ENCODE measurements around the gene OVOL2.

DNA sequence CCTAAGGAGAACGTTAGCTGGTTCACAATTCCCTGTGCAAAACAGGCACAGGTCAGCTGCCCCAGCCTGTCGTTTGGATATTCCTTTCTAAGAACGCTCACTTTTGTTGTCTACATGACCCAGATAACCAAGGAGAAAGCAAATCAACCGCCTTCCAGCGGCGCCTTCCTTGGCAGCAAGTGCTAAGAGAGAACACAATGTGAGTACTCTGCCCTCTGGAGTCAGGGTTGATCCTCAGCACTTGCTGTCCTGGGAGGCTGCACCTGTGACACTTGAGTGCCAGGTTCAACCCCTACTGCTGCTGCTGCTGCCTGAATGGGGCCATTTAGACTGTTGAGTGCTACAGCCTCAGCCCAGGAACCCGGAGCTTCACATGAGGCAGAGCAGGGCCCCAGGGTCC is 36.8 kb downstream of the OVOL2 start:
- TF ChIP-seq, protein P1, sequence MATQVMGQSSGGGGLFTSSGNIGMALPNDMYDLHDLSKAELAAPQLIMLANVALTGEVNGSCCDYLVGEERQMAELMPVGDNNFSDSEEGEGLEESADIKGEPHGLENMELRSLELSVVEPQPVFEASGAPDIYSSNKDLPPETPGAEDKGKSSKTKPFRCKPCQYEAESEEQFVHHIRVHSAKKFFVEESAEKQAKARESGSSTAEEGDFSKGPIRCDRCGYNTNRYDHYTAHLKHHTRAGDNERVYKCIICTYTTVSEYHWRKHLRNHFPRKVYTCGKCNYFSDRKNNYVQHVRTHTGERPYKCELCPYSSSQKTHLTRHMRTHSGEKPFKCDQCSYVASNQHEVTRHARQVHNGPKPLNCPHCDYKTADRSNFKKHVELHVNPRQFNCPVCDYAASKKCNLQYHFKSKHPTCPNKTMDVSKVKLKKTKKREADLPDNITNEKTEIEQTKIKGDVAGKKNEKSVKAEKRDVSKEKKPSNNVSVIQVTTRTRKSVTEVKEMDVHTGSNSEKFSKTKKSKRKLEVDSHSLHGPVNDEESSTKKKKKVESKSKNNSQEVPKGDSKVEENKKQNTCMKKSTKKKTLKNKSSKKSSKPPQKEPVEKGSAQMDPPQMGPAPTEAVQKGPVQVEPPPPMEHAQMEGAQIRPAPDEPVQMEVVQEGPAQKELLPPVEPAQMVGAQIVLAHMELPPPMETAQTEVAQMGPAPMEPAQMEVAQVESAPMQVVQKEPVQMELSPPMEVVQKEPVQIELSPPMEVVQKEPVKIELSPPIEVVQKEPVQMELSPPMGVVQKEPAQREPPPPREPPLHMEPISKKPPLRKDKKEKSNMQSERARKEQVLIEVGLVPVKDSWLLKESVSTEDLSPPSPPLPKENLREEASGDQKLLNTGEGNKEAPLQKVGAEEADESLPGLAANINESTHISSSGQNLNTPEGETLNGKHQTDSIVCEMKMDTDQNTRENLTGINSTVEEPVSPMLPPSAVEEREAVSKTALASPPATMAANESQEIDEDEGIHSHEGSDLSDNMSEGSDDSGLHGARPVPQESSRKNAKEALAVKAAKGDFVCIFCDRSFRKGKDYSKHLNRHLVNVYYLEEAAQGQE (IDR thresholded peaks at IDR 0.05; ENCODE audit: insufficient replicate concordance, low read depth), result no peak
- TF ChIP-seq, protein P2, sequence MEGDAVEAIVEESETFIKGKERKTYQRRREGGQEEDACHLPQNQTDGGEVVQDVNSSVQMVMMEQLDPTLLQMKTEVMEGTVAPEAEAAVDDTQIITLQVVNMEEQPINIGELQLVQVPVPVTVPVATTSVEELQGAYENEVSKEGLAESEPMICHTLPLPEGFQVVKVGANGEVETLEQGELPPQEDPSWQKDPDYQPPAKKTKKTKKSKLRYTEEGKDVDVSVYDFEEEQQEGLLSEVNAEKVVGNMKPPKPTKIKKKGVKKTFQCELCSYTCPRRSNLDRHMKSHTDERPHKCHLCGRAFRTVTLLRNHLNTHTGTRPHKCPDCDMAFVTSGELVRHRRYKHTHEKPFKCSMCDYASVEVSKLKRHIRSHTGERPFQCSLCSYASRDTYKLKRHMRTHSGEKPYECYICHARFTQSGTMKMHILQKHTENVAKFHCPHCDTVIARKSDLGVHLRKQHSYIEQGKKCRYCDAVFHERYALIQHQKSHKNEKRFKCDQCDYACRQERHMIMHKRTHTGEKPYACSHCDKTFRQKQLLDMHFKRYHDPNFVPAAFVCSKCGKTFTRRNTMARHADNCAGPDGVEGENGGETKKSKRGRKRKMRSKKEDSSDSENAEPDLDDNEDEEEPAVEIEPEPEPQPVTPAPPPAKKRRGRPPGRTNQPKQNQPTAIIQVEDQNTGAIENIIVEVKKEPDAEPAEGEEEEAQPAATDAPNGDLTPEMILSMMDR (IDR thresholded peaks at IDR 0.05; ENCODE audit: insufficient read depth, low read length), result no peak
- no peak for TF ChIP-seq POLR2AphosphoS5 (IDR thresholded peaks at IDR 0.05; ENCODE audit: low read depth)
